H9 (cell line): ENCODE data around the gene PBX4. TPM values are rescaled to one million over a fixed set of nuclear protein-coding genes. Genes with fewer than 3 reads are reported as not detected.
A peak's percentile ranks its signal among the peaks of the same experiment; 100 is the strongest.

Source experiments
- DNase-seq: peaks from one replicate; pipeline ENCODE4 v3.0.0-alpha.2; 2017
- H2AFZ ChIP-seq: one replicate; pipeline ENCODE4 v1.6.1; 2013; ENCODE audit warnings: mild to moderate bottlenecking, low read length, control low read depth, moderate library complexity
- H2AK5ac ChIP-seq: 2 replicates; pipeline ENCODE4 v1.6.1; 2013; ENCODE audit warnings: low read length, control low read depth, mixed read lengths; ENCODE audit not compliant: insufficient read length
- H2BK120ac ChIP-seq: one replicate; pipeline ENCODE4 v1.6.1; 2013; ENCODE audit warnings: low read depth, mild to moderate bottlenecking, low read length, control low read depth, inconsistent platforms; ENCODE audit not compliant: poor library complexity, severe bottlenecking
- H2BK12ac ChIP-seq: 2 replicates; pipeline ENCODE4 v1.6.1; 2013; ENCODE audit warnings: low read length, control low read depth, mixed read lengths, low read depth; ENCODE audit not compliant: insufficient read length
- H2BK15ac ChIP-seq: 2 replicates; pipeline ENCODE4 v1.6.1; 2013; ENCODE audit warnings: low read depth, low read length, control low read depth
- H2BK20ac ChIP-seq: one replicate; pipeline ENCODE4 v1.6.1; 2013; ENCODE audit warnings: low read depth, mild to moderate bottlenecking, low read length, control low read depth, inconsistent platforms; ENCODE audit not compliant: poor library complexity, severe bottlenecking
- H2BK5ac ChIP-seq: 2 replicates; pipeline ENCODE4 v1.6.1; 2013; ENCODE audit warnings: low read length, control low read depth, mixed read lengths; ENCODE audit not compliant: insufficient read length
- H3K14ac ChIP-seq: 2 replicates; pipeline ENCODE4 v1.6.1; 2013; ENCODE audit warnings: low read length, control low read depth; ENCODE audit not compliant: insufficient read depth
- H3K18ac ChIP-seq: 2 replicates; pipeline ENCODE4 v1.6.1; 2013; ENCODE audit warnings: low read depth, mild to moderate bottlenecking, mixed read lengths, low read length, control low read depth; ENCODE audit not compliant: insufficient read length
- H3K23ac ChIP-seq: 2 replicates; pipeline ENCODE4 v1.6.1; 2013; ENCODE audit warnings: low read length, control low read depth, mixed read lengths, low read depth; ENCODE audit not compliant: insufficient read length
- H3K23me2 ChIP-seq: 2 replicates; pipeline ENCODE4 v1.6.1; 2013; ENCODE audit warnings: low read depth, mild to moderate bottlenecking, mixed read lengths, low read length, control low read depth; ENCODE audit not compliant: insufficient read length, poor library complexity, severe bottlenecking
- H3K27ac ChIP-seq: 2 replicates; pipeline ENCODE4 v1.5.1; 2013; ENCODE audit warnings: low read length, control low read depth, mixed read lengths, low read depth; ENCODE audit not compliant: insufficient read length
- H3K27me3 ChIP-seq: 2 replicates; pipeline ENCODE4 v1.6.1; 2013; ENCODE audit warnings: low read length, control low read depth, inconsistent platforms; ENCODE audit not compliant: insufficient read depth
- H3K4ac ChIP-seq: 2 replicates; pipeline ENCODE4 v1.6.1; 2013; ENCODE audit warnings: low read depth, mild to moderate bottlenecking, control low read depth, inconsistent platforms, low read length, moderate library complexity
- H3K4me1 ChIP-seq: 2 replicates; pipeline ENCODE4 v1.6.1; 2013; ENCODE audit warnings: low read length, control low read depth, inconsistent platforms; ENCODE audit not compliant: insufficient read depth
- H3K4me2 ChIP-seq: 2 replicates; pipeline ENCODE4 v1.6.1; 2013; ENCODE audit warnings: low read length, control low read depth, mixed read lengths; ENCODE audit not compliant: insufficient read length, insufficient read depth
- H3K56ac ChIP-seq: 2 replicates; pipeline ENCODE4 v1.6.1; 2013; ENCODE audit warnings: low read depth, mild to moderate bottlenecking, mixed read lengths, low read length, control low read depth; ENCODE audit not compliant: insufficient read length
- H3K79me1 ChIP-seq: 2 replicates; pipeline ENCODE4 v1.6.1; 2013; ENCODE audit warnings: low read depth, mild to moderate bottlenecking, moderate library complexity, low read length, control low read depth, inconsistent platforms; ENCODE audit not compliant: insufficient read depth, poor library complexity, severe bottlenecking
- H3K79me2 ChIP-seq: 2 replicates; pipeline ENCODE4 v1.6.1; 2013; ENCODE audit warnings: low read length, control low read depth, inconsistent platforms; ENCODE audit not compliant: insufficient read depth
- H3K9ac ChIP-seq: 2 replicates; pipeline ENCODE4 v1.6.1; 2013; ENCODE audit warnings: low read length, control low read depth, mixed read lengths; ENCODE audit not compliant: insufficient read length; ENCODE audit errors: extremely low read depth
- H3K9me3 ChIP-seq: one replicate; pipeline ENCODE4 v1.6.1; 2013; ENCODE audit warnings: low read depth, low read length, inconsistent platforms; ENCODE audit not compliant: control insufficient read depth
- H3T11ph ChIP-seq: one replicate; pipeline ENCODE4 v1.6.1; 2013; ENCODE audit warnings: mild to moderate bottlenecking, low read length, control low read depth, inconsistent platforms
- H4K20me1 ChIP-seq: one replicate; pipeline ENCODE4 v1.6.1; 2013; ENCODE audit not compliant: control insufficient read depth, insufficient read length, insufficient read depth
- H4K5ac ChIP-seq: 2 replicates; pipeline ENCODE4 v1.6.1; 2013; ENCODE audit warnings: low read depth, mild to moderate bottlenecking, mixed read lengths, low read length, control low read depth; ENCODE audit not compliant: insufficient read length
- H4K8ac ChIP-seq: replicated peaks from 2 replicates; pipeline ENCODE4 v1.6.1; 2013; ENCODE audit warnings: low read length, control low read depth, mixed read lengths, low read depth; ENCODE audit not compliant: insufficient read length
- H4K91ac ChIP-seq: 2 replicates; pipeline ENCODE4 v1.6.1; 2013; ENCODE audit warnings: low read depth, mild to moderate bottlenecking, moderate library complexity, mixed read lengths, low read length, control low read depth; ENCODE audit not compliant: insufficient read length
- H3K27ac Mint-ChIP-seq, 3 experiments: 2 replicates in 2 of 3; 3 replicates in 1 of 3; pipeline ENCODE4 v1.8.0; 2020 to 2021; ENCODE audit warnings: mixed read lengths in 3 of 3, mild to moderate bottlenecking in 1 of 3, moderate library complexity in 1 of 3
- H3K27me3 Mint-ChIP-seq: 2 replicates; pipeline ENCODE4 v1.8.0; 2021; ENCODE audit warnings: low read depth, mild to moderate bottlenecking, moderate library complexity, mixed read lengths
- H3K36me3 Mint-ChIP-seq, 3 experiments: 2 replicates in 2 of 3; 3 replicates in 1 of 3; pipeline ENCODE4 v1.8.0; 2020 to 2021; ENCODE audit warnings: low read depth in 3 of 3, mixed read lengths in 3 of 3; ENCODE audit not compliant: insufficient read depth in 1 of 3
- H3K4me1 Mint-ChIP-seq, 2 experiments: 2 replicates each; pipeline ENCODE4 v1.8.0; 2020; ENCODE audit warnings: mixed read lengths in 2 of 2
- H3K4me3 Mint-ChIP-seq, 2 experiments: 2 replicates in 1 of 2; 3 replicates in 1 of 2; pipeline ENCODE4 v1.8.0; 2020 to 2021; ENCODE audit warnings: mild to moderate bottlenecking in 2 of 2, mixed read lengths in 2 of 2, moderate library complexity in 1 of 2
- H3K9me3 Mint-ChIP-seq, 2 experiments: 2 replicates in 1 of 2; 3 replicates in 1 of 2; pipeline ENCODE4 v1.8.0; 2020; ENCODE audit warnings: mild to moderate bottlenecking in 2 of 2, mixed read lengths in 2 of 2, moderate library complexity in 1 of 2
- CTCF ChIP-seq: fragments of 200-600 bp; sonication (generic); conservative IDR thresholded peaks from 3 replicates; pipeline ENCODE4 v1.8.0; 2021; ENCODE audit warnings: antibody characterized with exemption, mild to moderate bottlenecking
- WGBS: extraction: QIAGEN DNeasy Blood & Tissue Kit; methylation state at CpG from one replicate; pipeline ENCODE4 v1.1.7; 2013; ENCODE audit warnings: missing lambda C conversion rate, low lambda C conversion rate, mixed read lengths; ENCODE audit not compliant: insufficient read length; ENCODE audit errors: extremely low coverage; 5-methylcytosine and 5-hydroxymethylcytosine counted together
- total RNA-seq: library from RNA; stranded (reverse); gene quantifications from 2 replicates; pipeline ENCODE4 v1.2.1, GENCODE V29; 2021

The PBX4 gene
- total RNA-seq, 1 experiment from 2014 or later, result 3.3 TPM

GRCh38 chr19:19548915-19549759 lies 69.3 kb downstream of the PBX4 start:
- H4K5ac ChIP-seq, result no peak overlapping the region
- H3K79me2 ChIP-seq, result no peaks in the 10 kb centered on the region
- no peak for DNase-seq
- no peak overlapping the region for H3K4me2 ChIP-seq
- H3K23ac ChIP-seq, result no peak overlapping the region
- H3K36me3 Mint-ChIP-seq, result no peaks in the 10 kb centered on the region; a peak in 1 of 7 replicates
- no peak overlapping the region for H2BK5ac ChIP-seq
- no peak overlapping the region for H4K91ac ChIP-seq
- no peak overlapping the region for H3K9ac ChIP-seq
- H3K9me3 Mint-ChIP-seq, result no peaks in the 10 kb centered on the region; a peak in 1 of 5 replicates
- H3T11ph ChIP-seq, result no peak overlapping the region
- H2AK5ac ChIP-seq, result no peak overlapping the region
- H3K4me3 Mint-ChIP-seq, result no peak overlapping the region
- no peak overlapping the region for H3K56ac ChIP-seq
- H4K8ac ChIP-seq, result no peak overlapping the region
- no peak overlapping the region for H2AFZ ChIP-seq
- no peaks in the 10 kb centered on the region for H3K23me2 ChIP-seq
- H3K27ac Mint-ChIP-seq, result peak overlapping the region in 2 of 3 experiments; percentile 25 to 52; a peak in 1 of 7 replicates
- no CpG with 5 or more reads among the region's 13 CpGs for WGBS
- H3K4me1 ChIP-seq, result no peaks in the 10 kb centered on the region
- H2BK120ac ChIP-seq, result no peak overlapping the region
- H3K27me3 Mint-ChIP-seq, result peaks cover 3% of the 10 kb centered on the region; the same call in 1 of the 2 replicates
- TF ChIP-seq CTCF, result no peak
- H3K4ac ChIP-seq, result no peak overlapping the region
- no peak overlapping the region for H3K14ac ChIP-seq
- no peak overlapping the region for H2BK12ac ChIP-seq
- no peak overlapping the region for H3K27ac ChIP-seq
- peaks cover 0 to 8% of the 10 kb centered on the region in 2 experiments; a peak in 1 of 4 replicates for H3K4me1 Mint-ChIP-seq
- H2BK15ac ChIP-seq, result no peak overlapping the region
- no peaks in the 10 kb centered on the region for H3K27me3 ChIP-seq
- no peaks in the 10 kb centered on the region for H4K20me1 ChIP-seq
- H3K9me3 ChIP-seq, result no peaks in the 10 kb centered on the region
- H3K79me1 ChIP-seq, result no peaks in the 10 kb centered on the region
- no peak overlapping the region for H3K18ac ChIP-seq
- H2BK20ac ChIP-seq, result no peak overlapping the region
